CD4-positive, alpha-beta T cell treated with Interleukin-4 for 1 hour (primary cell): ENCODE data around the gene KLF7.

Source experiments
- DNase-seq, 2 donors: peaks; one replicate each; pipeline ENCODE4 v3.0.0-alpha.2; 2020 to 2022

The KLF7 gene

DNA sequence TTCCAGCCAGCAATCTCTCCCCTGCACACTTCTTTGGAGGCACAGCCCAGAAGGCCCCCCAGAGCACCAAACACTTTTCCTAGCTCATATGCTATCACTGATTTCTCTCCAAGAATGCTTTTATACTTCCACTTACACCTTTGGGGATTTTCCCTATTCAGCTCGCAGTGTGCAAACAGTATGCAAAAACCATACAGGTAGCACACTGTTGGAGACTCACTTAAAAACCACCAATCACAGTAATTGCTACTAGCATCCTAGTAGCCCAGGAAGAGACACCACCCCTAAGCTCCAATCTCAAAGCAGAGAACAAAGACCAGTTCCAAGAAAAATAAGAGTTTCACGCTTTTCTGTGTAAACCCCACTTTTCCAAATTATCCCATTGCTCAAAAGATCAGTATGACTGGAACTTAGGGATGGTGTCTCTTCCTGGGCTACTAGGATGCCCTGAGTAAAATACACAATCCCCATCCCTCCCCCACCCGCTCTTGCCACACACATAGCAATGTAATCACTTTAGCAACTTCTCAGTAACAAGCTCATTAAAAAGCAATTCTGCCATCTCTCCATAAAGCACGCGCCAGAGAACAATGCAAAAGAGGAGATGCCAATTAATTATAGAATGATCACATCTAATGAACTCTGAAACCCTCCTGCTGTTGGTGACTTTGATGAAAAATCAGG is 43.0 kb downstream of the KLF7 start:
- DNase-seq = no peak

GRCh38 chr2:207121784-207122183 is 44.0 kb downstream of the KLF7 start:
- DNase-seq = no peak

DNA sequence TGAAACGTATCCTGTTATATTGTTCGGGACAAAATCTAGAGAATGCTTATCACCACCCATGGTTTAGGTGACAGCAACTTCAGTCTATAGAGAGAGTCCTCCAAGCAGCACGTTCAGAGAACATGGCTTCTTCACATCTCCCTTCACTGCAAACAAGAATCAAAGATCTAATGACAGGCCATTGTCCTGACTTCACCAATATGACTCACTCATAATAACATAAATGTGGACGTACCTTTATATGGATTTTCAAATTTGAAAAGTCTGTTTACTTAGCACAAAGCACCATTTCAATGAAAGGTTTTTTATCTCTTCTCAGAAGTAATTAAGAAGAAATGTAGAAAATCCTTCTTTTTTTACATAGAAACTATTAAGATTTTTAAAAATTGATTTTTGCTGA is 46.7 kb downstream of the KLF7 start:
- no peak for DNase-seq

DNA sequence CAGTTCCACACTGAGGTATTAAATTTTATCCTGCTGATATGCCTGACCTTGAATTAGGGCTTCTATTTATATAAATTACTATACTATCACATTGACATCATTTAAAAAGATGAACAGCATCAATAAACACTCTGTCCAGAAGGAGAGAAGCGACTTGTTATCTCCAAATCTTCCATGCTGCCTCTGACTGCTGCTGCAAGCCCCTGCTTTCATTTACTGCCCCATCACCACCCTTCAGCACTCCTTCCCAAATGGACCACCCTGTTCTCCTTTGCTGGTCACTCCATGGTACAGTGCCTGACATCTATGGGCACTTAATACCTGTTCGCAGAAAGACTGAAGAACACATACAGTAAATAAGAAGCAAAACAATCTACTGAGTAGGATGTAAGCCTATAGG is 48.1 kb downstream of the KLF7 start:
- DNase-seq = no peak

GRCh38 chr2:207115715-207116364 is 49.9 kb downstream of the KLF7 start:
- no peak for DNase-seq

GRCh38 chr2:207113414-207113813 is 52.3 kb downstream of the KLF7 start:
- no peak for DNase-seq

DNA sequence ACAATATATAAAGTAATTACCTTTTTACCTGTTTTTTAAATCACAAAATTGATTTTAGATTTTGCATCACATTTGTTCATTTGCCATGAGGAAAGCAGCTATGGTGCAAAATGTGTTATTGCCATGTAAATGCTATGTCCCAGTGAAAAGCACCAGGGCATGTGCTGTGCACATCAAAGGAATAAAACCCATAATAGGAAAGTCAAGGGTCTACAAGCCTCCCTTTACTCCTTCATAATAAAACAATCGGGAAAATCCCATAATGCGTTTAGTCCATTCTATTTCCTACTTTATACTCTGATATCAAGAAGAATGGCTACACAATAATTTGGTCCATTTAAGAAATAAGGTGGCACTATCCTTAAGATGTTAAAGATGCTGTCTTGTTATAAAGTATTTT is 53.0 kb downstream of the KLF7 start:
- DNase-seq = no peak

- DNase-seq = no peak
Observed at GRCh38 chr2:207112383-207112782, 53.4 kb downstream of the KLF7 start.

DNA sequence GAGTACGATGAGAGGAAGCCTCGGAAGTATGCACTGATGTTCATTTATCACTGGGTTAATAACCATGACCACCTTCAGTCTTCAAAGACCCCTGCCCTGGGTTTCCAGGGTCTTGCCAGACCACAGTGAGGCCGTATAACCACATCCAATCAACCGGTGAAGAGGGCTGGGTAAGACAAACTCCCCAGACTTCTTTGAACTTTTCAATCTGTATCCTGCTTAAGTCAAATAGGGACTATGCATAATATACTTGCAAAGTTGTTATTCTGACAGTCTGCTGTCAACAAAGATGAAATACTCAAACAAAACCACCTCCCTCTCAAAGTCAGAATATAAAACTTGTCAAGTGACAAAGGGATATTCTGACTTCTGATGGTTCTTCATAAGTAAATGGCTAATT is 54.0 kb downstream of the KLF7 start:
- DNase-seq = no peak

DNA sequence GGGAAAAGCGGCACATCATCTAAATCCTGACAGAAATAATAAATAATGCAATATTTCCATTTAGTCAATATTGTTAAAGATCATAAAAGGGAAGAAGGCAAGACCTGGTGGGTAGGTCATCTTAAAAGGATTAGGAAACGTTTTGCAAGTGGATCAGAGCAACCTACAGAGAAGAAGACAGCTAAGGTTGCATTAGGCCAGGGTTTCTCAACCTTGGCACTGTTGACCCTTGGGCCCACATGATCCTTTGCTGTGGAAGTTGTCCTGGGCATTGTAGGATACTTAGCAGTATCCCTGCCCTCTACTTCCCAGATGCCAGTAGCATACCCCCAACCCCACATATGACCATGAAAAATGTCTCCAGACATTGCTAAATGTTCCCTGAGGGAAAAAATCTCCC is 55.0 kb downstream of the KLF7 start:
- DNase-seq = no peak

GRCh38 chr2:207110310-207110709 is 55.4 kb downstream of the KLF7 start:
- DNase-seq = no peak

DNA sequence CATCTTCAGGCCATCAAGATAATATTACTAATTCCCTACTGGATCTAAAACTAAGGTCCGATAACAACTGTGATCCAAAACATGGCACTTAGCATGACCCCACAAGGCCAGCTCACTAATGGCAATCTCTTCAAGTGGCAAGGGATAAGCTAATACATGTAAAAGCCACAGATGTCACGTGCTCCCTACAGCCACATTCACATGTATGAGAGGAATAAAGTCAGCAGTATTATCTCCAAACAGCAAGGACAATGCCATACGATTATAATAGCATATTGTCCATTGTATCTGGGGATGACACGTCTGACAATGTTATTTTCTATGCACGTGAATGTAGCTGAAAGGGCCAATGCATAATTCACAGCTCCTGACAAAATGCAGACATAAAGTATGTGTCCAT is 56.0 kb downstream of the KLF7 start:
- DNase-seq = no peak

GRCh38 chr2:207108440-207108839 is 57.3 kb downstream of the KLF7 start:
- DNase-seq = no peak

DNA sequence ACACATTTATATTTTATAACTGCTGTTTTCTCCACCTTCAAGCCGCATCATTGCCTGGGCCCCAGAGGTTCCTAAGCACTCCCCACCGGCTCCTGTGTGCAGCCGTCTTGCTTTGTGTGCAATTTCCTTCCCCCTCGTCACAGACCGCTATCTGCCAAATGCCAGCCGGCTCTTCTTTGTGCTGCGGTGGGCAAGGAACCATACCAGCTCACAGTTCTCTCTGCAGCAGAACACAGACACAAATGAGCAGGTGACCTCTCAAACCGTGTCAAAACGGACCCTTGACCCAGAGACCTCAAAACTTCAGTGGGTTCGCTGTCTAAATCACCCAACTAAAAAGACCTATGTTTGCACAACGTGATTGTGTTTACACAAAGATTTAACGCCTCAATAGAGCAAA is 58.2 kb downstream of the KLF7 start:
- peak in 1 of 2 donors; percentile 20 for DNase-seq

GRCh38 chr2:207107131-207107530 is 58.6 kb downstream of the KLF7 start:
- no peak for DNase-seq

- DNase-seq = no peak
Observed at GRCh38 chr2:207103132-207103531, 62.6 kb downstream of the KLF7 start.

- DNase-seq = no peak
Observed at GRCh38 chr2:207101984-207102383, 63.8 kb downstream of the KLF7 start.

- DNase-seq = no peak
Observed at GRCh38 chr2:207097278-207097677, 68.5 kb downstream of the KLF7 start.

- no peak for DNase-seq
Observed at GRCh38 chr2:207095963-207096362, 69.8 kb downstream of the KLF7 start.

DNA sequence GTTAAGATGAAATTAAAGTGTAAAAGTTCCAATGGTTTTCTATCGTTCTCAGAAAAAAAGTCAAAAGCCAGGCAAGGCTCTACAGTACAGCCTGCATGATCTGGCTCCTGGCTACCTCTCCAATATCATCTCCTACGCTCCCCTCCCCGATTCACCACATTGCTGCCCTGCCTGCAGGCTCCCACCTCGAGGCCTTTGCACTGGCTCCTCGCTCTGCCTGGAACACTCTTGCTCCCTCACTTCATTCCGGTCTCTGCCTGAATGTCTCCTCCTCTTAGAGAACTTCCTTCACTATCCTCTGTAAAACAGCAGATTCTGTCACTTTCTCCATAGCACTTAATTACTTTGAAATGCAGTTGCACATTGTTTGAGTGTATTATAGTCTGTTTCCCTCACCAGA is 72.5 kb downstream of the KLF7 start:
- no peak for DNase-seq

DNA sequence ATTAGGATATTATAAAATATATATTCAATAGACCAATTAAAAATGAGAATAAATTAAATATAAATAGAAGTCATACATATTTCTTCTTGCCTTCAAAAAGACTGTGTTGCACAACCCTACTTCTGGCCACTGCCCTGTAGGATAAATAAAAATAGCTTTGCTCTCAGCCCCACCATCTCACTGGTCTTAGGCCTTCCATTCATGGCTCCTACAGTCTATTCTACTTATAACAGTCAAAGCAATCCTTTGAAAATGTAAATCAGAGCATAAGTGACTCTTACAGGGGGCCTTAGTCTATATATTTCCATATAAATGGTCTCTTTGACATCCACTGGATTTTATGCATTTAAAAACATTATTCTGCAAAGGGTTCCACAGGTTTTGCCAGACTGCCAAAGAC is 72.9 kb downstream of the KLF7 start:
- no peak for DNase-seq

GRCh38 chr2:207091928-207092327 is 73.8 kb downstream of the KLF7 start:
- DNase-seq = no peak

DNA sequence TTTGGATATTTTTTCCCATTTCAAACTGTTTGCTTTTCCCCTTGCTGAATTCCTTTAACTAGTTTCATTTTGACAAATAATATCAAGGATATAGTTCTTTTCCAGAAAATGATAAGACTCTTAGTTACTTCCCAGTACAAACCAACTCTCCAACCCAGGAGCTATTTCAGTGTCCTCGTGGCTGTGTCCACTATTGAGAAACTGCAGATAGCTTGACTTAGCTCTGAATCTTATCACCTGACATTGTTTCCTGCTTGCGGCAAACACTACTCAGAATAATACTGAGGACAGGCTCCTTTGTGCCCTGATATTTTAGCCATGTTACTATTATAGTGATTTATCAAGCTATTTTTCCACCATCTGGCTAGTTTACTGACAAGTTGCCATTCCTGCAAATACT is 74.6 kb downstream of the KLF7 start:
- no peak for DNase-seq

DNA sequence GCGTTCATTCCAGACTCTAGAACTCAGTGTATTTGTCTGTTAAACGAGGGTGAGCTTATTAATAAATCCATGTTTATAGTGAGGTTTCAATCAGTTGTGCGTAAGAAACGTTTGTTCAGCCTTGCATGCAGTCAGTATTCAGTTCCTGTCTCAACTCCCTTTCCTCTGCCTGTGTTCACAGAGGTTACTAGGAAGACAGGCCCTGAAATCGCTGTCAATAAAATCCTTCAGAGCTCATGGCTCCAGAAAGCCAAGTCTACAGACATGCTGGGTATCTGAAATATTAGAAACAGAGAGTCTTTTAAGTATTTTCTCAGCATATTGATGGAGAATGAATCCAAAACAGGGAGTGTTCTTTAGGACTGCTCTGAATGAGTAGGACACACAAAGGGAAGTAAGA is 75.4 kb downstream of the KLF7 start:
- DNase-seq = no peak

GRCh38 chr2:207088839-207089238 is 76.9 kb downstream of the KLF7 start:
- no peak for DNase-seq
